Hippocampal formation (tissue), 2 donors: Measurements from ENCODE around the gene GNPAT.
"Not testable (repeated sequence)": the region's sequence is repeated elsewhere in the genome, so short reads cannot be mapped to it uniquely, and the experiment has no call there.

Experiments used
- DNase-seq, 2 donors: peaks; one replicate each; lab custom pipeline; 2025; lab: John Stamatoyannopoulos, UW

GNPAT gene

GRCh38 chr1:231240883-231241735 is at the start of gene GNPAT:
GNPAT (plus strand) TSS chr1:231241212; CDS start chr1:231241379, 167 bp downstream.
- DNase-seq = peak; percentile 69 to 83

GRCh38 chr1:231192620-231193163 is 48.3 kb upstream of the GNPAT start:
- peak; percentile 29 to 44 for DNase-seq

GRCh38 chr1:231193710-231194340 is 47.2 kb upstream of the GNPAT start:
- DNase-seq = no peak

GRCh38 chr1:231194476-231194842 is 46.6 kb upstream of the GNPAT start:
- no peak for DNase-seq

GRCh38 chr1:231194843-231195516 is 46.0 kb upstream of the GNPAT start:
- no peak for DNase-seq

- DNase-seq = no peak
These were observed 44.7 kb upstream of the GNPAT start for GRCh38 chr1:231196307-231196706.

GRCh38 chr1:231196728-231197127 is 44.3 kb upstream of the GNPAT start:
- no peak for DNase-seq

GRCh38 chr1:231199868-231200267 is 41.1 kb upstream of the GNPAT start:
- no peak for DNase-seq

GRCh38 chr1:231200388-231201031 is 40.5 kb upstream of the GNPAT start:
- no peak for DNase-seq

GRCh38 chr1:231201375-231201978 is 39.5 kb upstream of the GNPAT start:
- no peak for DNase-seq

GRCh38 chr1:231201979-231202633 is 38.9 kb upstream of the GNPAT start:
- DNase-seq = no peak

- DNase-seq = no peak
These were observed 37.6 kb upstream of the GNPAT start for GRCh38 chr1:231203259-231204057.

- DNase-seq = no peak
These were observed 34.2 kb upstream of the GNPAT start for GRCh38 chr1:231206856-231207255.

- no peak for DNase-seq
These were observed 33.6 kb upstream of the GNPAT start for GRCh38 chr1:231207437-231207836.

GRCh38 chr1:231208980-231209379 is 32.0 kb upstream of the GNPAT start:
- no peak for DNase-seq

- no peak for DNase-seq
These were observed 31.5 kb upstream of the GNPAT start for GRCh38 chr1:231209531-231209930.

GRCh38 chr1:231210126-231210525 is 30.9 kb upstream of the GNPAT start:
- no peak for DNase-seq

GRCh38 chr1:231211005-231211857 is 29.8 kb upstream of the GNPAT start:
- DNase-seq = peak in 1 of 2 donors; percentile 58

- DNase-seq = not testable (repeated sequence)
These were observed 28.7 kb upstream of the GNPAT start for GRCh38 chr1:231212301-231212700.
